ENCODE measurements around the gene NYAP1.
"Not testable (repeated sequence)": the region's sequence is repeated elsewhere in the genome, so short reads cannot be mapped to it uniquely, and the experiment has no call there.

The NYAP1 gene

DNA sequence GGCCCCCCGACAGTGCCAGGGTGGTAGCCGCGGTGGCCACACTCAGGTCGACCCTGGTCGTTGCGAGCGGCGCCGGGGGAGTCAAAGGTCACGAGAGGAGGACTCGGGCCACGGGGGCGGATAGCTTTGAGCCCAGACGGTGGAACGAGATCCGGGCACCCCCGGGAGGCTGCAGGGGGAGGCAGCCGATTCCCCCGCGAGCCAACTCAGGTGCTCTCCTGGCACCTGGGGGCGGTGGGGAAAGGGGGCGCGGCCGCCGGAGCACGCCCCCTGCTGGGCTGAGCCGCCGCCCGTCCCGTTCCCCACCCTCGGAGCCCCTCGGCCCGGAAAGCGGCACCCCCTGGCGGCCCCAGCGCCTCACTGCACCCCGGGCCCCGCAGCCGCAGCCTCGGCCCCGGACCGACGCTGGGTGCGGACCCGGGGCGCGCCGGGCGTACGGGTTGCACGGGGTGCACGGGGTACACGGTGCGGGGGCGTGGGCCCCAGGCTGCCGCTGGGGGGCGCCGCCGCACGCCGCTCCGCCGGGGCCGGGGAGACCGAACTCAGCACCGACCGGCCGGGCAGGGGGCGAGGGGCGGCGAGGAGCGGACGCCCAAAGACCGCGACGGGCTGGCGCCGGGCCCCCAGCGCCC, 521 bp upstream of the NYAP1 start:
- peak; percentile 88 for DNase-seq (ENCODE audit: low spot score)

DNA sequence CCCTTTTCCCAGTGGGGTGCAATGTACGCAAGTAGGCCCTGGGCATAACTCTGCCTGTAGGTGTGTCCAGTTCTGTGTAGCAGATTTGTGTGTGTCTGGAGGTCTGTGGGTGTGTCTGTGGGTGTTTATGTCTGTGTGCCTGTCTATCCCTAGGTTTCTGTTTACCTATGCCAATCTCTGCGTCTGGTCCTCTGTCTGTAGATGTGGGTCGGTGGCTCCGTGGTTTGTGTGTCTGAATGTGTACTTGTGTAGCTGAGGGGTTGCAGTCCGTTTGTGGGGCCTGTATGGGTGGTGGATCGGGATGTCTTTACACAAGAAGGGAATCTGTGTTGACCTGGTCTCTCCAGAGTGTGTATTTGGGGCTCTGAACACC, 932 bp downstream of the NYAP1 start:
- DNase-seq (ENCODE audit: low spot score) = peak; percentile 5

DNA sequence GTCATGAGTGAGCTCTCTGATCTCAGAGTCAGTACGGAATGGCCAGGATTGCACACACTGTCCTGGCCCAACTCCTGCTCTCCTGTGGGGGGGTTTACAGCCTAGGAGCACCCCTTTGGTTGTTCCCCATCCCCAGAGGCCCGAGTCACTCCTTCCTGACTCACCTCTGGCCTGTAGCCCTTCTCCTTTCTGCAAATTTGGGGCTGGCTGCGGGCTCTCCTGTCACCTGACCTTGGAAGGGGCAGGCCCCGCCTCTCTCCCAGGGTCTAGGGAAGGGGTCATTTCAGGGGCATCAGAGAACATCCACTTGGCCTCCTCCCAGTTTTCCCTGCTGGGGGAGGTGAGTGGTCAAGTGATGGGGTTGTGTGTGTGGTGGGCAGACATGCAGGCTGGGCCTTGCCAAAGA, 1.7 kb downstream of the NYAP1 start:
- no peak for DNase-seq (ENCODE audit: low spot score)

DNA sequence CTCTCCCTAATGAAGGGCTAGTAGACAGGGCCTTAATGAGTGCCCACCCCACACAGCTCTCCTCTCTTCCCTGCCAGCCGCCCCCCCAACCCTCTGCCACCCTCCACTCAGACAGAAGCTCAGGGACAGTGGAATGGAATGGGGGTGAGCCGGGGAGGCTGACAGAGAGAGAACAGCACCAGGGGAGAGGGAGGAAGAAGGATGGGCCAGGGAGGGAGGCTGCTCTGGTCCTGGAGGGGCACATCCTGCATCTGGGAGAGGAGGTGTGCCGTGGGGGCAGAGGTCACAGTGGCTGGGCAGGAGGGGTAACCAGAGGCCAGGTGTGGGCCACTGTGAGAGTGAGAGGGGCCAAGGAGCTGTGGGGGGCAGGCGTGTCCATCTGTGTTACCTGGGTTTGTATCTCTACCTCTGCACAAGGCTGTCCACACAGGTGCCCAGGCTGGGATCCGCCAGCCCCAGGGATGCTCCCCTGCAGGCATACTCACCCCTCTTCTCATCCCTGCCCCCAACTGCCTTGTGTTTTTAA, 2.4 kb downstream of the NYAP1 start:
- DNase-seq (ENCODE audit: low spot score) = no peak

DNA sequence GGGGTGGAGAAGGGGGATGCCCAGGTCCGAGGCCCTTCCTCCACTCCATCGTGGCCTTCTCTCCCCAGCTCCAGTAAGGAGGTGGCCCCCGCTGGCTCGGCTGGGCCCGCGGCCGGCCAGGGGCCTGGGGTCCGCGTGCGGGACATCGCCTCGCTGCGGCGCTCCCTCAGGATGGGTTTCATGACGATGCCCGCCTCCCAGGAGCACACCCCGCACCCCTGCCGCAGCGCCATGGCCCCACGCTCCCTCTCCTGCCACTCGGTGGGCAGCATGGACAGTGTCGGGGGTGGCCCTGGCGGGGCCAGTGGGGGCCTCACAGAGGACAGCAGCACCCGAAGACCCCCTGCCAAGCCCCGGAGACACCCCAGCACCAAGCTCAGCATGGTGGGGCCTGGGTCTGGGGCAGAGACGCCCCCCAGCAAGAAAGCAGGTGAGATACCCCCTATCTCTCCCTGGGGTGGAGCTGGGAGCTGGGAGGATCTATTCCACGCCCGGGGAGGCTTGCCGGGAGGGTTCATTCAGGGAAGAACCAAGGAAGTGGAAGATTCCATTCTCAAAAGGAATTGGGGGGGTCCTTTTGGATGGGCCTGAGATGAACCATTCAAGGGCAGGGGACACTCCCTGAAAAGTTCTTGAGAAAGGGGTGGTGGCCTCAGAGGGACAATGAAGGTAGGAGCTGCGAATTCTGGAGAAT, 3.2 kb downstream of the NYAP1 start:
- DNase-seq (ENCODE audit: low spot score) = peak; percentile 65

DNA sequence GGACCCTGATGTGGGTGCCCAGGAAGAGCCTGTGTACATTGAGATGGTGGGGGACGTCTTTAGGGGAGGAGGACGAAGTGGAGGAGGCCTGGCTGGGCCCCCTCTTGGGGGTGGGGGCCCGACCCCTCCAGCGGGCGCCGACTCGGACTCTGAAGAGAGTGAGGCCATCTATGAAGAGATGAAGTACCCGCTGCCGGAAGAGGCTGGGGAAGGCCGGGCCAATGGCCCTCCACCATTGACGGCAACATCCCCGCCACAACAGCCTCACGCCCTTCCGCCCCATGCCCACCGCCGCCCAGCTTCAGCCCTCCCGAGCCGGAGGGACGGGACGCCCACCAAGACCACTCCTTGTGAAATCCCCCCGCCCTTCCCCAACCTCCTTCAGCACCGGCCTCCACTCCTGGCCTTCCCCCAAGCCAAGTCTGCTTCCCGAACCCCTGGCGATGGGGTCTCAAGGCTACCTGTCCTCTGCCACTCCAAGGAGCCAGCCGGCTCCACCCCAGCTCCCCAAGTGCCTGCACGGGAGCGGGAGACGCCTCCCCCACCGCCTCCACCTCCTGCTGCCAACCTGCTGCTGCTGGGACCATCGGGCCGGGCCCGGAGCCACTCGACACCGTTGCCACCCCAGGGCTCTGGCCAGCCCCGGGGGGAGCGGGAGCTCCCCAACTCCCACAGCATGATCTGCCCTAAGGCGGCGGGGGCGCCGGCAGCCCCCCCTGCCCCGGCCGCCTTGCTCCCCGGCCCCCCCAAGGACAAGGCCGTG, 4.8 kb downstream of the NYAP1 start:
- no peak for DNase-seq (ENCODE audit: low spot score)

DNA sequence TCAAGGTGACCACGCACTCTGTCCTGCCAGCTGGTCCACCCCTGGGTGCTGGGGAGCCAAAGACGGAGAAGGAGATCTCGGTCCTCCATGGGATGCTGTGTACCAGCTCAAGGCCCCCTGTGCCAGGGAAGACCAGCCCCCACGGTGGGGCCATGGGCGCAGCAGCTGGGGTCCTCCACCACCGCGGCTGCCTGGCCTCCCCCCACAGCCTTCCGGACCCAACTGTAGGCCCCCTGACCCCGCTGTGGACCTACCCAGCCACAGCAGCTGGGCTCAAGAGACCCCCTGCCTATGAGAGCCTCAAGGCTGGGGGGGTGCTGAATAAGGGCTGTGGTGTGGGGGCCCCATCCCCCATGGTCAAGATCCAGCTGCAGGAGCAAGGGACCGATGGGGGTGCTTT, 5.4 kb downstream of the NYAP1 start:
- no peak for DNase-seq (ENCODE audit: low spot score)

DNA sequence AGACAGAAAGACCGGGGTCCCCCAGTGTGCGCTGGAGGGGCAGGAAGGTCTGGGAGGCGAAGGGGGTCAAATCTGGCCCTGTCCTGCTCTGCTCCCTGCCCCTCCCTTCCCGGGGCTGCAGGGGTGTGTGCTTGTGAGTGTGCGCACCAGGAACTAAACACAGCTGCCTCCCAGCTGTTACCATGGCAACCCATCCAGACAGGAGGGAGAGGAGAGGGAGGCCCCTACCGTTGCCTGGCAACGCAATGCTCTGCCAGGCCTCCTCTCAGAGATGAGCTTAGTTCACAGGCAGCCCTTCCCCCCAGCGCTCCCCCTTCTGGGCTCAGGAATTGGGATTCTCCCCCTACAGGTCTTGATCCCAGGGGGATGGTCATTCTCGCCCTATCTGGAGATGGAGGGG, 6.1 kb downstream of the NYAP1 start:
- DNase-seq (ENCODE audit: low spot score) = peak; percentile 99

DNA sequence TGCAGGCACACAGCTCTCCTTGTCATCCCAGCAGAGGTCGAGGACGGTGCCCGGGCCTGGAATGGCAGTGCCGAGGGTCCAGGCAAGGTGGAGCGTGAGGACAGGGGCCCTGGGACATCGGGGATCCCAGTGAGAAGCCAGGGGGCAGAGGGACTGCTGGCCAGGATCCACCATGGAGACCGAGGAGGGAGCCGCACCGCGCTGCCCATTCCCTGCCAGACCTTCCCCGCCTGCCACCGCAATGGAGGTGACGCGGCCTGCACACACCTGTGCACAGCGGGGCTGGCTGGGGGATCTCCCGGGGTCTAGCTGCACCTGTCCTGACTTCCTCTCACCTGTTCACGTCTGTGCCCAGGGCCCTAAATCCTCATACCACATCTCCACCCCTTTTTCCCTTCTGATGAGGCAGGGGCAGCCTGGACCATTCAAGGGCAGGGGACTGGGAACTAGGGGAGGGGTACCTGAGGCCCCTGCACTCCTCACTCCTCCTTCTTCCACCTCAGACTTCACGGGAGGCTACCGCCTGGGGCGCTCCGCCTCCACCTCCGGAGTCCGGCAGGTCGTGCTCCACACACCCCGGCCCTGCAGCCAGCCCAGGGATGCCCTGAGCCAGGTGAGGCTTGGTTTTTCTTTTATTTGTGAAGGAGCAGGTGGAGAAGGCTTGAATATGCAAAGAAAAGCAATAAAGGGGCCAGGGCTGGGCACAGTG, 6.9 kb downstream of the NYAP1 start:
- no peak for DNase-seq (ENCODE audit: low spot score)

DNA sequence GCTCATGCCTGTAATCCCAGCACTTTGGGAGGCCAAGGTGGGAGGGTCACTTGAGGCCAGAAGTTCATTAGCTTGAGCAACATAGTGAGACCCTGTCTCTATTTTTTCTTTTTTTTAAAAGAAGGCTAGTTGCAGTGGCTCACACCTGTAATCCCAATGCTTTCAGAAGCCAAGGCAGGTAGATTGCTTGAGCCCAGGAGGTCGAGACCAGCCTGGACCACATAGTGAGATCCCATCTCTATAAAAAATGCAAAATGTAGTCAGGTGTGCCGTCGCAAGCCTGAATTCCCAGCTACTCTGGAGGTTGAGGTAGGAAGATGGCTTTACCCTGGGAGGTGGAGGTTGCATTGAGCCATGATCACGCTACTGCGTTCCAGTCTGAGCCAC, 7.5 kb downstream of the NYAP1 start:
- no peak for DNase-seq (ENCODE audit: low spot score)

DNA sequence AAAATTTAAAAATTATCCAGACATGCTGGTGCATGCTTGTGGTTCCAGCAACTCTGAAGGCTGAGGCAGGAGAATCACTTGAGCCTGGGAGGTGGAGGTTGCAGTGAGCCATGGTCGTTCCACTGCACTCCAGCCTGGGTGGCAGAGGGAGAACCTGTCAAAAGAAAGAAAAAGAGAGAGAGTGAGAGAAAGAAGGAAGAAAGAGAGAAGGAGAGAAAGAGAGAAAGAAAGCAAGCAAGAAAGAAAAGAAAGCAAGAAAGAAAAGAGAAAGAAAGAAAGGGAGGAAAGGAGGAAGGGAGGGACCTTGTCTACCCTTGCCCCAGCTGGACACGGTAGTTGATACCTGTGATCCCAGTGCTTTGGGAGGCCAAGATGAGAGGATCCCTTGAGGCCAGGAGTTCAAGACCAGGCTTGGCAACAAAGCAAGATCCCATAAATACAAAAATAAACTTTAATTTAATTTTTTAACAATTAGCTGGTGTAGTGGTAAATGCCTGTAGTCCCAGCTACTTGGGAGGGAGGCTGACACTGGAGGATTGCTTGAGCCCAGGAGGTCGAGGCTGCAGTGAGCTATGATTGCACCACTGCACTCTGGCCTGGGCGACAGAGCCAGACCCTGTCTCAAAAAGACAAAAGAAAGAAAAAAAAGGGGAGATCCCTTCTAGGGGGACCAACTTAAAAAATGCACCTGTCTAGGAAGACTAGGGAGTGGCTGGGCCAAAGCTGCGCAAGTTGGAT, 9.2 kb downstream of the NYAP1 start:
- DNase-seq (ENCODE audit: low spot score) = no peak

DNA sequence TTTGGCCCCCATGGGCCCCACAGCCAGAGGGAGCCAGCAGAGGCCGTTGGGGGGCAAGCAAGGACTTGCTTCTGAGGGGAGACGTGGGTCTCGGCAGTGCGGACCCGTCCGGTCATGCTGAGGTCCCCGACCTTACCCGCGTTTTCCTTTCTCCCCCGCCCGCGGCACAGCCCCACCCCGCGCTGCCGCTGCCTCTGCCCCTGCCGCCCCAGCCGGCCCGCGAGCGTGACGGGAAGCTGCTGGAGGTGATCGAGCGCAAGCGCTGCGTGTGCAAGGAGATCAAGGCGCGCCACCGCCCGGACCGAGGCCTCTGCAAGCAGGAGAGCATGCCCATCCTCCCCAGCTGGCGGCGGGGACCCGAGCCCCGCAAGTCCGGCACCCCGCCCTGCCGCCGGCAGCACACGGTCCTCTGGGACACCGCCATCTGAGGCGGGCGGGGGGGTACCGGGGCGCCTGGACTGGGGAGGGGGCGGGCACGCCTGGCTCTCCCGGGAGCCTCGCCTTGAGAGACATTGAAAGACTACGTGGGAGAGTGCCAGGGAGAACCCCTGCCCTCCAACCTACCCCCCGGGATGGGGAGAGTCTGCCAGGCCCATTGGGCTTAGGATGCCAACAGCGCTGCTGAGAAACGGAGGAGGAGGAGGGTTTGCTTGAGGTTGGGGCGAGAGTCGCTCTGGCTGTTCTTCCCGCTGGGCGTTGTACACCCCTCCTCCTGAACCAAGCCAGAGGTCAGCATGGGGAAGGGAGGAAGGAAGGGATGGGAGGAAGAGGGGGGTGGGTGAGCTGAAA, 9.9 kb downstream of the NYAP1 start:
- peak; percentile 55 for DNase-seq (ENCODE audit: low spot score)

DNA sequence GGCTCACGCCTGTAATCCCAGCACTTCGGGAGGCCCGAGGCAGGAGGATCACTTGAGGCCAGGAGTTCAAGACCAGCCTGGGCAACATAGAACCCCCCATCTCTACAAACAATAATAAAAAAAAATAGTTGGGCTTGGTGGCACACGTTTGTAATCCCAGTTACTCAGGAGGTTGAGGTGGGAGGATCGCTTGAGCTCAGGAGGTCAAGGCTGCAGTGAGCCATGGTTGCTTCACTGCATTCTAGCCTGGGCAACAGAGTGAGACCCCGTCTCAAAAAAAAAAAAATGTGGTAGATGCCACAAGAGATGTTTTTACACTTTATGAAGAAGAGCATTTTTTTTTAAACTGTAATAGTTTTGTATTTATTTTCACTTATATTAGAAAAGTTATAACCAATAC, 12.8 kb downstream of the NYAP1 start:
- DNase-seq (ENCODE audit: low spot score) = no peak

DNA sequence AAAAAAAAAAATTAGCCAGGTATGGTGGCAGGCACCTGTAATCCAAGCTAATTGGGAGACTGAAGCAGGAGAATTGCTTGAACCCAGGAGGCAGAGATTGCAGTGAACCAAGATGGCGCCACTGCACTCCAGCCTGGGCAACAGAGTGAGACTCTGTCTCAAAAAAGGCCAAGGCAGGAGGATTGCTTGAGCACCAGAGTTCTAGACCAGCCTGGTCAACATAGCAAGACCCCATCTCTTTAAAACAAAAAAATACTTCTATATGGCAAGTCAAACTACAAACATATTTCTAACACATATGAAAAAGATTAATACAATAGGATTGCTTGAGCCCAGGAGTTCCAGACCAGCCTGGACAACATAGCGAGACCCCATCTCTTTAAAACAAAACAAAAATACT, 17.0 kb downstream of the NYAP1 start:
- not testable (repeated sequence) for DNase-seq (ENCODE audit: low spot score)

DNA sequence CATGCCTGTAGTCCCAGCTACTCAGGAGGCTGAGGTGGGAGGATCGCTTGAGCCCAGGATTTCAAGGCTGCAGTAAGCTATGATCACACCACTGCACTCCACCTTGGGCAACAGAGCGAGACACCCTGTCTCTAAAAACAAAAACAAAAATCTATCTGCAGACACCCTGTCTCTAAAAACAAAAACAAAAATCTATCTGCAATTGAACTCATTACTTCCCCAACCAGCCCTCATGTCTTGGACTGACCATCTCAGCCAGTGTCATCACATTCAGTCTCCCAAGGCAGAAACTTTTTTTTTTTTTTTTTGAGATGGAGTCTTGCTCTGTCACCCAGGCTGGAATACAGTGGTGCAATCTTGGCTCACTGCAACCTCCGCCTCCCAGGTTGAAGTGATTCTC, 20.3 kb downstream of the NYAP1 start:
- not testable (repeated sequence) for DNase-seq (ENCODE audit: low spot score)

DNA sequence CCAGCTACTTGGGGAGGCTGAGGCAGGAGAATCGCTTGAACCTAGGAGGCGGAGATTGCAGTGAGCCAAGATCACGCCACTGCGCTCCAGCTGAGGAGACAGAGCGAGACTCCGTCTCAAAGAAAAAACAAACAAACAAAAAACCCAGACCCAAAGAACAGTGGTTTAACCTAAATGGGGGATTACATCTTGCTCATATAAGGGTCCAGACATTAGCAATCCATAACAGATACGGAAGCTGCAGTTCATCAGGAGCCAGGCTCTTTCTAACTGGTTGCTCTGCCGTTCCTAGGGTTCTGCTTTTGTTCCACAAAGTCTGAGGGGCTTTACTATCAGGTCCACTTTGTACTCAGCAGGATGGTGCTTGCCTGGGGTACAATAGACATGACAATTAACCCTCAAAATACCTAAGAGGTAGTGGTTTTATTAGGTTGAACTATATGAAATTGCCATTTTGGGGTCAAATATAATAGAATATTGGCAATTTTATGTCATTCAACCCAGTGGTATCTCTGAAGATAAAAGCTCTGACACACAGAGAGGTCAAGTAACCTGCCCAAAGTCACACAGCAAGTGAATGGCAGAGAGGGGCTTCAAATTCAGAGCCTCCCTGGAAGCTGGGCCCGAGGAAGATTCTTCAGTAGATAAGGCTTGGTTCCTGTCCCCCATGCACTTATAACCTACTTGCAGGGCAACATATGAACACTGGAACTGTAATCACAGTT, 21.3 kb downstream of the NYAP1 start:
- no peak for DNase-seq (ENCODE audit: low spot score)

DNA sequence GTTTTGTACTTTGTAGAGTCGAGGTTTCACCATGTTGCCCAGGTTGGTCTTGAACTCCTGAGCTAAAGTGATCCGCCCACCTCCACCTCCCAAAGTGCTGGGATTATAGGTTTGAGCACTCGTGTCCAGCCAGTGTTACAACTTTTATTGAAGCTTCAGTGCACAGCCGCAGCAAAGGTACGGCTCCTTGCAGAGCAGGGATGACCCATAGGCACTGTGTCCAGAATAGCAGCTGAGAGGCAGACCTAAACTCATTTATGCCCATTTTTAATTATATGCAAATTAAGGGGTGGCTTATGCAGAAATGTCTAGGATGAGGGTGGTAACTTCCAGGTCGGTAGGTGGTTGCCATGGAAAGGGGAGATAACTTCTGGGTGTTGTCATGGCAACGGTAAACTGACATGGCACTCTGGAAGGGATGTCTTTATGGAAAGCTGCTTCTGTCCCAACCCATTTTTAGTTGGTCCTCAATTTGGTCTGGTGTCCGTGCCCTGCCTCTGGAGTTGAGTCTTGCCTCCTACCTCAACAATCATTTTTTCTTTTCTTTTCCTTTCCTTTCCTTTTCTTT, 22.7 kb downstream of the NYAP1 start:
- DNase-seq (ENCODE audit: low spot score) = no peak

DNA sequence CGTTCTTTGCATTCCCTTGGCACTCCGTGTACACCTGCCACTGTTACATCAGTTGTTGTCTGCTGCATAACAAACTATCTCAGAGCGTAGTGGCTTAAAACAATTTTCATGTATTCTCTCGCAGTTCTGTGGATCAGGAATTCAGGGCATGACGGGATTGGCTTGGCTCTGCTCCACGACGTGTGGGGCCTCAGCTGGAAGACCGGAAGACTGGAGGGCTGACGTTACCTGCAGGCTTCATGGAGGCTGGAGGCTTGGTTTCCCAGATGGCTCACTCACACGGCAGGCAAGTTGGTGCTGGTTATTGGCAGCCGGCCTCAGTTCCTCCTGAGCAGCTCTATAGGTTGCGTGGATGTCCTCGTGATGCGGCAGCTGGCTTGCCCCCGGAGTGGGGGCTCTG, 25.5 kb downstream of the NYAP1 start:
- DNase-seq (ENCODE audit: low spot score) = peak; percentile 60

DNA sequence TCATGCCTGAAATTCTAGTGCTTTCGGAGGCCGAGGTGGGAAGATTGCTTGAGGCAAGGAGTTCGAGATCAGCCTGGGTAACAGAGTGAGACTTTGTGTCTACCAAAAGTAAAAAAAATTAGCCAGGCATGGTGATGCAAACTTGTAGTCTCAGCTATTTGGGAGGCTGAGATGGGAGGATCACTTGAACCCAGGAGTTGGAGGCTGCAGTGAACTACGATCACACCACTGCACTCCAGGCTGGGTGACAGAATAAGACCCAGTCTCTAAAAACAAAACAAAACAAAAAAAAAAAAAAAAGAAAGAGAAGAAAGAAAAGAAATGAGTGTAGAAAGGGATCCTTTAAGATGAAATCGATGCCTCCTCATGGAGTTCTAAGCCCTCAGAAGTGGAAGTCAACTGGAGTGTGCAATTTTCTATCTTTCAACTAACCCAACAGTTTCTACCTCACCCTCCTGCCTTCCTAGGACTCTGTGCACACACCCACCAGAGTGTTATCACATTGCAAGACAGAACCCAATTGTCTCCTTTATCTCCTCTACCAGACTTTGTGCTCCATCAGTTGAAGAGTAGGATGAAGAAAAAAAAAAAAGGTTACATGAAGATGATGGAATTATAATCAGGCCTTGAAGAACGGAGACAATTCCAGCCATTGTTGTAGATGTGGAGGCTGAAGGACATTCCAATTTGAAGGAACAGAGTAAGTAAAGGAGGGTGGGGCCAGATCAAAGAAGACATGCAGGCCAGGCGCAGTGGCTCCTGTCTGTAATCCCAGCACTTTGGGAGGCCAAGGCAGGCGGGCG, 26.9 kb downstream of the NYAP1 start:
- DNase-seq (ENCODE audit: low spot score) = no peak

All from AG08396 (cell line).